HG03521 (cell line): ENCODE results near the gene COBL.

Experiments
- ATAC-seq: cut with Tn5 transposase; IDR thresholded peaks from one replicate; pipeline ENCODE4 v1.9.1; 2021; ENCODE audit warnings: mild to moderate bottlenecking, moderate library complexity; ENCODE audit not compliant: unreplicated experiment

Gene COBL

DNA sequence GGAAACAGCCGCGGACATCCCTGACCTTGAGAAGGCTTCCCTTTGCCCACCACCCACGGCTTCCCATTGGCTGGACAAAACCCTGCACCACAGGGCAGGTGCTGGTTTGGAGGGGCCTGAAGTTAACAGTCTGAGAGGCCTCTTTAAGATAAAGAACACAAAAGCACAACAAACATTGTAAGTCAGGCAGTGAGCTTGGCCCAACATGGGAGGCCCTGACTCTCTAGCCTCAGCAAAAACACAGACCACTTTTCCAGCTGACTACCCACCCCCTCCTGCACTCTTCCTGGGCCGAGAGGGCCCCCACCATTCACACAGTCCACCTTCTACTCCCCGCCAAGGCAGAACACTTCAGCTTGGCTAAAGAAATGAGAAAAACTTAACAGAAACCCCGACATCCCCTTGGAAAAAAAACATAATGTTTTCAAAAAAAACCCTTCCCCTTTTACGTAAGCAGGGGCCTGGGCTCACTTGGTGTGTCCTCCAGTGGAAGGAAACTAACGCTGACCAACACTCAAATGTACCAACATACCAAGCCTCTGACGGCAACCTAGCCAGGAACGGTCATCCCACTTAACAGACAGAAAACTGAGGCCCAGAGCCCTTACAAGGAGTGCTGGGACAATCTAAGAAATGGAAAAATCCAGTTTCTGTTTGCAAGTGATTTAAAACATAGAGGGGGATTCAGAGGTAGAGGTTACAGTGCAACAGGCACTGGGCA lies 80.9 kb downstream of the COBL start:
- no peak for ATAC-seq

GRCh38 chr7:51234609-51235308 lies 81.8 kb downstream of the COBL start:
- no peak for ATAC-seq

- no peak for ATAC-seq
Measured at GRCh38 chr7:51234139-51234538, 82.5 kb downstream of the COBL start.

GRCh38 chr7:51233374-51233773 lies 83.2 kb downstream of the COBL start:
- no peak for ATAC-seq

DNA sequence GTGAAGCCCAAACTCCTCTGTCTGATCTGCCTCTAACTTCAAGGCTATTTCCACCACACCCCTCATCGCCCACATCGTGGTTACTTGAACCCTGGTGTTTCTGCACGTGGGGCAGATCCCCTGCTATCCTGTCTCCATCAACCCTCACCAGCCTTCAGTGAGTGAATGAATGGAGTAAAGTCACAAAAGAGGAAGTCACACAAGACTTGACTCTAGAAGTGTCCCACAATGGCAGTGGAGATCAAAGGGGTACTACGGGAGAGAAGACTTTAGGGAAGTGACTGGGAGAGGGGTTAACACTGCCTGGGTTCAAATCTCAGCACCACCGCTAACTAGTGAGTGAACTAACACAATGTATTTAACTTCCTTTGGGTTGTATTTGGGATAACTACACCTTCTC lies 85.9 kb downstream of the COBL start:
- ATAC-seq: no peak

- ATAC-seq: no peak
Measured at GRCh38 chr7:51230324-51230625, 86.3 kb downstream of the COBL start.

DNA sequence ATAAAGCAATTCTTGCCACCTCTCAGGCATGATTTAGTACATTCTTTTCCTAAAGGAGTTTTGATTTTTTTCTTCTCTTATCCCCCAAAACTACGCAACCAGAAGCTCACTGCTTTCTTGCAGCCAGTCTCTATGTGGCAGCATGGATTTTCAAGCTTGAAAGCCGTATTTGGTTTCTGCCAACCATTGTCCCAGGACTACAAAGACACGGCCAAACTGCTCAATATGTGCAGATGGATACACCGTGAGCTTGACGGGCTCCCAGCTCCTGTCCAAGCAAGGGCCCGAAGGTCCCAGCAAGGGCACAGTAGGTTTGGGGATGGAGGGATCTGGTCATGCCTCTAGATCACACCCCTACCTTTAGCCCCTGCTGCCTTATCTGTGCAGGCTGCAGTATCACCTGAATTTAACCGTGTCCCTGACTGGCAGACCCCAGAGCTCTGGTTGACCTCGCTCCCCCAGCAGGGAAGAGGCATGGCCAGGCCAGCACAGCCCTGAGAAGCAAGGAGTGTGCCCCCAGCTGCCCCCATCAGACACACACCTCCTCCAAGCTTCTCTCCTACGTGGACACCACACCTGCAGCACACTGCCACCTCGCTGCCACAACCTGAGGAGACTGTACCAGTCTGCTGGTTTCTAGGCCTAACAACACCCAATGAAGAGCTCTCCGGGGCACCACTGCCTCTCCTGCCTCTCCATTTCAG lies 86.8 kb downstream of the COBL start:
- no peak for ATAC-seq

DNA sequence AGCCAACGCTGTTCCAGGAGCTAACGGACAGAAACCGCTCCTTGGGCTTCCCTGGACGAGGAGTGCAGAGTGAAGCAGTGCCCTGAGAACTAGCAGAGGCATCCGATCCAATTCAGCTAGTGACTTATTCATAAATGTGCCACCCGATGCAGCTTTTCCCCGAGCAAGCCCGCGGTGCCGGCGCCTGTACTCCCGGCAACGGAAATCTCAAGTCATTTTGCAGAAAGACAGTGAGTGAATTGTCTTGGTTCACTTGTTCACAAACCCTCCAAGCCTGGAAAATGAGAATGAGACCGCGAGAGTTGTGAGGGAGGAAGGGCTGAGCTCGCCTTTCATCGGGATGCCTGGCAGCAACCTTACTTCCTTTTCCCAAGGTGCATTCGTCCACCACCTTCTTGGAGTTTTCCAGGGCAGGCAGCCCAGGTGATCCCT lies 87.5 kb downstream of the COBL start:
- ATAC-seq: no peak

DNA sequence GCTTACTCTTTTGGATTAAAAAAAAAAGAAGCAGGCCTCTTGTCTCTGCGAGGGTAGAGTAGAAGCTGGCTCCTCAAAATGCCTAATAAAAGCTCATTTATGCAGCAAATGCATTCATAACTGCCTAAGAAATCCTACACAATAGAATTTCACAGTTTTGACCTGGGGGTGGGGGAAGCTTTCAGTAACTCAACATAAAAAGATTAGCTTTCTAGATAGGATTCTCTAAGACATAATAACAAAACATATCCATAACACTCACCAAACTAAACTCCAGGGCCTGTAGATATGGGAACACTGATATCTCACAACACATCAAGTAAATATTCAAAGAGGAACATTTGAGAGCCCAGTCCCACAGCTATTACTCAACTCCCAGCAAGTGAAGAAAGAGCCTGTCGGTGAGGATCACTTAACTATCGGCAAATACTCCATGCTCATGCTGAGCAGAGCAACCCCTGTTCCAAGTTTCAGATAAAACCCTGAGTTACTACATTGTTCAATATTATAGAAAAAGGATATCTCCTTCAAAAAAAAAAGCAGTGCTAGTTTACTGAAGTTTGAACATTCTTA lies 88.1 kb downstream of the COBL start:
- no peak for ATAC-seq

DNA sequence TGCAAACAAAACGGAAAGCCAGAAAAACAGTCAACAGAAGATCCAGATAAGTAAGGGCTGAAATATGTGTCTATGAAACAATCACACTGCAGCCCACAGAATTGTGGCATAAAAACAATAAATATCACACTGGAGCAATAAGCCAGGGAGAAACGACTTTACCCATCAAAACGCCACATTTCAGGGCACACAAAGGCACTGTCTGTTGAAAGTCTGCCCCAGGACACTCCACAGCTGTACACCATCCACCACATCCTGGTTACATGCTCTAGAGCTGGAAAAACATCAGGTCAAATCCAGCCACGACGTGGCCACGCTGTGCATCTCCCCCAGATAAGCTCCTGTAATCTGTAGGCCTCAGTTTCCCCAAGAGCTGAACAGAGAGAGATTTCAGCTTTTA lies 88.7 kb downstream of the COBL start:
- ATAC-seq: no peak

DNA sequence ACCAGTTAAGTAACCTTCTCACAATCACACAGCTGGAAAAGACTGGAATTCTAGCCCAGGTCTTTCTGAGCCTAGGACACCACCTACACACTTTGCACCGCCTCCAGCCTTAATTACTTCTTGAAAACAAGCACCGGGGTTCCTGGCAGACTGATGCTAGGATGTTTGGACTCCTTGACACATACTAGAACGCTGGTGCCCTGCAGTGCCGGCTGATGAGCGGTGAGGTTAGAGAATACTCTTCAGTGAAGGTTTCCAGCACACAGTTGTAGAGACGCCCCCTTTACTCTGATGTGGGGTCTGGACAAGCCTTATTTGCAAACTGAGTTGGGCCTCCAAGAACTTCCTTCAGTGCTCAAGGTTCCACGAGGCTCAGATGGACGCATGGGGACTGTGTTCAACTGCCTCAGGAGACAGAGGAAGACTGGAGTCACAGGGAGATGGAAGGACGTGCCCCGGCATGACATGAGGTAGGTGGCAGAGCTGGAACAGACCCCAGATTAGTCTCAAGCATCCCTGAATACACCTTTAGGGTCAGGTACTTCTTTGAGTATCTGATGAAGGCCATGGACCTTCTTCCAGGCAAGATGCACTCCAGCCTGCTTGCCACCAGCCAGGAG lies 89.6 kb downstream of the COBL start:
- no peak for ATAC-seq

- ATAC-seq: no peak
Measured at GRCh38 chr7:51226063-51226755, 90.4 kb downstream of the COBL start.

- ATAC-seq: no peak
Measured at GRCh38 chr7:51224811-51225595, 91.6 kb downstream of the COBL start.

- no peak for ATAC-seq
Measured at GRCh38 chr7:51223505-51223904, 93.1 kb downstream of the COBL start.

GRCh38 chr7:51222916-51223315 lies 93.7 kb downstream of the COBL start:
- no peak for ATAC-seq

DNA sequence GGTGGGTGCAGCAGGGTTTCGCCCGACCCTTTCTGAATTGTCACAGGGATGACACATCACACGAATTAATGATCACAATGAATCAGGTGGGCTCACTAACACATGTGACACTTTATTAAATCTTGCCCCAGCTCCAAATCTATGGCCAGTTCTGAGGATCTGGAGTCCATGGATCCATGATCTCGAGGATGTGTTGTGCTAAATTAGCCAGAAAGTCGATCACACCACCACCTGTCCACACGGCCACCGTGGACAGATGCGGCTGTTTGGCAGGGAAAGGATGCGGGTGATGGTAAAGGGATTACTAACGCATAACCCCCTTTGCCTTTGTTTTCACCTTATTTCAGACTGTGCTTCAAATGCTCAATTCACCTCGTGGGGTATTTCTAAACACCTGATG lies 96.4 kb downstream of the COBL start:
- no peak for ATAC-seq

DNA sequence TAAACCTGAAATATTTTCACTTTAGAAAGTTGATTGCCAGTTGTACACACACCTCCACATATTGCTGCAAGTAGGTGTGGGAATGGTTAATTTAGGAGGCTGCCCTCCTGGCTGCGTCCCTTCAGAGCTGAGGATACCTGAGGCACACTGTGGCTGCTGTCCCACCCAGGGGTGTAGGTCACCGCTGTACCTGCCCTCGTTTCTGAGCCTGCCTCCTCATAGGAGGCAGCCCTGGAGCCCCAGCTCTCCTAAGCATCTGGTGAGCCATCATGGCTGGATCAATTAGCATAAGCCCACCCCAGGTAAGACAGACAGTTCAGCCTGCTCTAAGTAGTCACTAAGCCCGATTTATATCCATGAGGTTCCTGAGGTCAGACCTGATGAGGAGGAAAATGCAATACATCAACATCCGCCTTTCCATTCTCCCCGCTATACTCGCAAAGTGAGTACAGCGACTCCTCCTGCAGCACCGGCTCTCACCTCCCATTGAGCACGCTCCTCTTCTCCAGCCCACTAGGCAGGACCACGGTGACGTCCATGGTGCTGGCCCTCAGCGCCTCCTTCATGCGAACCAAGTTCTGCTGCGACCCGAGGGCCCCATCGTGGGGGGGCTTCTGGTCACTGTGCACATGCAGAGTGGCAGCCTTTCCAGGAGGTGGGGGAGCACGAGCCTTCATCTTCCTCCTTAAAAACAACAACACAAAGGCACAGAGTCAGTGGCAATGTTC lies 97.2 kb downstream of the COBL start:
- ATAC-seq: no peak

DNA sequence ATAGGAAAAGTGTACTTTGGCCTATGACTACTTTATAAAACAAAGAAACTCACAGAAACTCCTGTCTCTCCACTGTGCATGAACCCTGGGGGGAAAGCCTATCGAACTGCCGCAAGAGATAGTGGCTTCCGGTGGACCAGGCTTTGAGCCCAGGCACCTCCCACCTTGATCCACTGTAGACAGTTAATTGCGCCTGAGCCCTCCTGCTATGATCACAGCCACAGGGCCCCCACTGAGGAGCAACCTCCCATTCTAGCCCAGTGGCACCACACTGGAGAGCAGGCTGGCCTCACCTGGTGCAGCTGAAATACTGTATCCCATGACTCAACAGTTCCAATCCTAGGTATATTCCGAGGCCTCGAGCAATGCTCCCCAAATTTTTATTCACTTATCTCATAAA lies 98.8 kb downstream of the COBL start:
- ATAC-seq: no peak

GRCh38 chr7:51214098-51214497 lies 102.5 kb downstream of the COBL start:
- no peak for ATAC-seq
